ENCODE measurements around the gene IDUA. TPM values are rescaled to one million over a fixed set of nuclear protein-coding genes. Genes with fewer than 3 reads are reported as not detected.

Gene IDUA
- total and polyA plus RNA-seq, 10 of the 15 experiments (the other 5 are each of a cell fraction or from before 2014, with no cell fraction given): 0.05 to 7.6 (median 1.4) TPM; not detected in 1

DNA sequence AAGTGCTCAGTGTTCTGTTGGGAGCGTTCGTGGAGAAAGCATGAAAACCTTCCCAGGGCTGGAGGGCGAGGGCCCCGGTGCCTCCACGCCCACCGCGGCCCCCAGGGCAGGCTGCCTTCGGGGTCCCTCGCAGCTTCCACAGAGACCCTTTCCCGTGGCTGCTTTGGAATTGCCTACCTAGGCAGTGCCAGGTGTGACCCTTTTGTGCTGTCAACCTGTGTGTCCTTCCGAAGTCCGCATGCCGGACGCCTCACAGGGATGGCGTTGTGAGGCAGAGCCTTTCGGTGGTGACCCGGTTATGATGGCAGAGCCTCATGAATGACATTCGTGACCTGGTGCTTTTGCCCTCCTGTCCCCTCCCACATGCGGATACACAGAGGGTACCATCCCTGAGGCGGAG is 37.2 kb upstream of the IDUA start:
- intact Hi-C loops (cut with micrococcal nuclease; ENCODE audit: unreplicated experiment) (no loop called here), in situ Hi-C loops (cut with MboI) (no loop called here)
- WGBS (ENCODE audit: insufficient coverage, insufficient replicate concordance, low lambda C conversion rate, missing lambda C conversion rate): 87% methylated on average over 20 of the region's 20 CpGs
- ChIA-PET RAD21 (ENCODE audit: unreplicated experiment) (no interaction called here), CTCF (no interaction called here), POLR2A (interaction anchor here (1.5 kb wide), 1 partner anchor 14 kb away, joined by 3 read pairs; no protein-coding TSS in a partner anchor), SMC1A (ENCODE audit: uncharacterized antibody, unreplicated experiment) (no interaction called here)
- ATAC-seq: no peak
- H3K4me2 ChIP-seq (ENCODE audit: control insufficient read depth, insufficient read depth): no peak overlapping the region
- H3K9ac ChIP-seq (ENCODE audit: control insufficient read depth, insufficient read depth, low read length): no peak overlapping the region
- no peak overlapping the region for H2AFZ ChIP-seq (ENCODE audit: control insufficient read depth, low read depth, low read length)
- no peak overlapping the region for H3K4me3 ChIP-seq
- H3K36me3 ChIP-seq (ENCODE audit: control insufficient read depth in 2 of 2, insufficient read depth in 2 of 2, low read length in 1 of 2): no peaks in the 10 kb centered on the region
- no peak overlapping the region for H3K27ac ChIP-seq (ENCODE audit: control insufficient read depth, insufficient read depth)
- no peaks in the 10 kb centered on the region for H3K9me3 ChIP-seq (replicated peaks; ENCODE audit: control insufficient read depth, insufficient read depth, low read length)
- no peaks in the 10 kb centered on the region for H4K20me1 ChIP-seq (ENCODE audit: control insufficient read depth, insufficient read depth)
- no peak for DNase-seq (ENCODE audit: low read depth, low spot score)
- no TSS peak for BruUV-seq (replicated peaks)
- no peaks in the 10 kb centered on the region for H3K79me2 ChIP-seq (ENCODE audit: control insufficient read depth, insufficient read depth, low read length)
- FAIRE-seq: no peak
- H3K27me3 ChIP-seq (replicated peaks in 1 of 2; ENCODE audit: control insufficient read depth in 2 of 2, insufficient read depth in 2 of 2, low read length in 1 of 2): no peaks in the 10 kb centered on the region
- no peaks in the 10 kb centered on the region for H3K4me1 ChIP-seq (ENCODE audit: control insufficient read depth, insufficient read depth, low read length)
- TF ChIP-seq, protein P1, sequence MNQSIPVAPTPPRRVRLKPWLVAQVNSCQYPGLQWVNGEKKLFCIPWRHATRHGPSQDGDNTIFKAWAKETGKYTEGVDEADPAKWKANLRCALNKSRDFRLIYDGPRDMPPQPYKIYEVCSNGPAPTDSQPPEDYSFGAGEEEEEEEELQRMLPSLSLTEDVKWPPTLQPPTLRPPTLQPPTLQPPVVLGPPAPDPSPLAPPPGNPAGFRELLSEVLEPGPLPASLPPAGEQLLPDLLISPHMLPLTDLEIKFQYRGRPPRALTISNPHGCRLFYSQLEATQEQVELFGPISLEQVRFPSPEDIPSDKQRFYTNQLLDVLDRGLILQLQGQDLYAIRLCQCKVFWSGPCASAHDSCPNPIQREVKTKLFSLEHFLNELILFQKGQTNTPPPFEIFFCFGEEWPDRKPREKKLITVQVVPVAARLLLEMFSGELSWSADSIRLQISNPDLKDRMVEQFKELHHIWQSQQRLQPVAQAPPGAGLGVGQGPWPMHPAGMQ (IDR thresholded peaks at IDR 0.05; ENCODE audit: borderline replicate concordance): no peak
- TF ChIP-seq KAT2A (conservative IDR thresholded peaks at IDR 0.05; ENCODE audit: control insufficient read depth, low read depth, low read length) (no peak), RFX5 (IDR thresholded peaks at IDR 0.05; ENCODE audit: low read depth, low read length) (no peak), ETV6 (conservative IDR thresholded peaks at IDR 0.05 in 1 of 2, IDR thresholded peaks at IDR 0.05 in 1 of 2; ENCODE audit: borderline replicate concordance in 1 of 2, low read depth in 1 of 2) (no peak), EZH2 (IDR thresholded peaks at IDR 0.05; ENCODE audit: borderline replicate concordance, control insufficient read depth, low read depth, low read length) (no peak), ZNF24 (IDR thresholded peaks at IDR 0.05) (no peak), POU2F2 (IDR thresholded peaks at IDR 0.05; ENCODE audit: borderline replicate concordance, low read depth, low read length) (no peak), CREB1 (IDR thresholded peaks at IDR 0.05; ENCODE audit: low read depth) (no peak)
- TF ChIP-seq, protein P2, sequence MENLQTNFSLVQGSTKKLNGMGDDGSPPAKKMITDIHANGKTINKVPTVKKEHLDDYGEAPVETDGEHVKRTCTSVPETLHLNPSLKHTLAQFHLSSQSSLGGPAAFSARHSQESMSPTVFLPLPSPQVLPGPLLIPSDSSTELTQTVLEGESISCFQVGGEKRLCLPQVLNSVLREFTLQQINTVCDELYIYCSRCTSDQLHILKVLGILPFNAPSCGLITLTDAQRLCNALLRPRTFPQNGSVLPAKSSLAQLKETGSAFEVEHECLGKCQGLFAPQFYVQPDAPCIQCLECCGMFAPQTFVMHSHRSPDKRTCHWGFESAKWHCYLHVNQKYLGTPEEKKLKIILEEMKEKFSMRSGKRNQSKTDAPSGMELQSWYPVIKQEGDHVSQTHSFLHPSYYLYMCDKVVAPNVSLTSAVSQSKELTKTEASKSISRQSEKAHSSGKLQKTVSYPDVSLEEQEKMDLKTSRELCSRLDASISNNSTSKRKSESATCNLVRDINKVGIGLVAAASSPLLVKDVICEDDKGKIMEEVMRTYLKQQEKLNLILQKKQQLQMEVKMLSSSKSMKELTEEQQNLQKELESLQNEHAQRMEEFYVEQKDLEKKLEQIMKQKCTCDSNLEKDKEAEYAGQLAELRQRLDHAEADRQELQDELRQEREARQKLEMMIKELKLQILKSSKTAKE (IDR thresholded peaks at IDR 0.05; ENCODE audit: low read depth, poor library complexity, severe bottlenecking): no peak
- TF ChIP-seq, protein P3, sequence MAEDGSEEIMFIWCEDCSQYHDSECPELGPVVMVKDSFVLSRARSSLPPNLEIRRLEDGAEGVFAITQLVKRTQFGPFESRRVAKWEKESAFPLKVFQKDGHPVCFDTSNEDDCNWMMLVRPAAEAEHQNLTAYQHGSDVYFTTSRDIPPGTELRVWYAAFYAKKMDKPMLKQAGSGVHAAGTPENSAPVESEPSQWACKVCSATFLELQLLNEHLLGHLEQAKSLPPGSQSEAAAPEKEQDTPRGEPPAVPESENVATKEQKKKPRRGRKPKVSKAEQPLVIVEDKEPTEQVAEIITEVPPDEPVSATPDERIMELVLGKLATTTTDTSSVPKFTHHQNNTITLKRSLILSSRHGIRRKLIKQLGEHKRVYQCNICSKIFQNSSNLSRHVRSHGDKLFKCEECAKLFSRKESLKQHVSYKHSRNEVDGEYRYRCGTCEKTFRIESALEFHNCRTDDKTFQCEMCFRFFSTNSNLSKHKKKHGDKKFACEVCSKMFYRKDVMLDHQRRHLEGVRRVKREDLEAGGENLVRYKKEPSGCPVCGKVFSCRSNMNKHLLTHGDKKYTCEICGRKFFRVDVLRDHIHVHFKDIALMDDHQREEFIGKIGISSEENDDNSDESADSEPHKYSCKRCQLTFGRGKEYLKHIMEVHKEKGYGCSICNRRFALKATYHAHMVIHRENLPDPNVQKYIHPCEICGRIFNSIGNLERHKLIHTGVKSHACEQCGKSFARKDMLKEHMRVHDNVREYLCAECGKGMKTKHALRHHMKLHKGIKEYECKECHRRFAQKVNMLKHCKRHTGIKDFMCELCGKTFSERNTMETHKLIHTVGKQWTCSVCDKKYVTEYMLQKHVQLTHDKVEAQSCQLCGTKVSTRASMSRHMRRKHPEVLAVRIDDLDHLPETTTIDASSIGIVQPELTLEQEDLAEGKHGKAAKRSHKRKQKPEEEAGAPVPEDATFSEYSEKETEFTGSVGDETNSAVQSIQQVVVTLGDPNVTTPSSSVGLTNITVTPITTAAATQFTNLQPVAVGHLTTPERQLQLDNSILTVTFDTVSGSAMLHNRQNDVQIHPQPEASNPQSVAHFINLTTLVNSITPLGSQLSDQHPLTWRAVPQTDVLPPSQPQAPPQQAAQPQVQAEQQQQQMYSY (CRISPR knock-in tag; IDR thresholded peaks at IDR 0.05): no peak
- TF ChIP-seq, protein P4, sequence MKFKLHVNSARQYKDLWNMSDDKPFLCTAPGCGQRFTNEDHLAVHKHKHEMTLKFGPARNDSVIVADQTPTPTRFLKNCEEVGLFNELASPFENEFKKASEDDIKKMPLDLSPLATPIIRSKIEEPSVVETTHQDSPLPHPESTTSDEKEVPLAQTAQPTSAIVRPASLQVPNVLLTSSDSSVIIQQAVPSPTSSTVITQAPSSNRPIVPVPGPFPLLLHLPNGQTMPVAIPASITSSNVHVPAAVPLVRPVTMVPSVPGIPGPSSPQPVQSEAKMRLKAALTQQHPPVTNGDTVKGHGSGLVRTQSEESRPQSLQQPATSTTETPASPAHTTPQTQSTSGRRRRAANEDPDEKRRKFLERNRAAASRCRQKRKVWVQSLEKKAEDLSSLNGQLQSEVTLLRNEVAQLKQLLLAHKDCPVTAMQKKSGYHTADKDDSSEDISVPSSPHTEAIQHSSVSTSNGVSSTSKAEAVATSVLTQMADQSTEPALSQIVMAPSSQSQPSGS (IDR thresholded peaks at IDR 0.05; ENCODE audit: low read length): no peak
- TF ChIP-seq, protein P5, sequence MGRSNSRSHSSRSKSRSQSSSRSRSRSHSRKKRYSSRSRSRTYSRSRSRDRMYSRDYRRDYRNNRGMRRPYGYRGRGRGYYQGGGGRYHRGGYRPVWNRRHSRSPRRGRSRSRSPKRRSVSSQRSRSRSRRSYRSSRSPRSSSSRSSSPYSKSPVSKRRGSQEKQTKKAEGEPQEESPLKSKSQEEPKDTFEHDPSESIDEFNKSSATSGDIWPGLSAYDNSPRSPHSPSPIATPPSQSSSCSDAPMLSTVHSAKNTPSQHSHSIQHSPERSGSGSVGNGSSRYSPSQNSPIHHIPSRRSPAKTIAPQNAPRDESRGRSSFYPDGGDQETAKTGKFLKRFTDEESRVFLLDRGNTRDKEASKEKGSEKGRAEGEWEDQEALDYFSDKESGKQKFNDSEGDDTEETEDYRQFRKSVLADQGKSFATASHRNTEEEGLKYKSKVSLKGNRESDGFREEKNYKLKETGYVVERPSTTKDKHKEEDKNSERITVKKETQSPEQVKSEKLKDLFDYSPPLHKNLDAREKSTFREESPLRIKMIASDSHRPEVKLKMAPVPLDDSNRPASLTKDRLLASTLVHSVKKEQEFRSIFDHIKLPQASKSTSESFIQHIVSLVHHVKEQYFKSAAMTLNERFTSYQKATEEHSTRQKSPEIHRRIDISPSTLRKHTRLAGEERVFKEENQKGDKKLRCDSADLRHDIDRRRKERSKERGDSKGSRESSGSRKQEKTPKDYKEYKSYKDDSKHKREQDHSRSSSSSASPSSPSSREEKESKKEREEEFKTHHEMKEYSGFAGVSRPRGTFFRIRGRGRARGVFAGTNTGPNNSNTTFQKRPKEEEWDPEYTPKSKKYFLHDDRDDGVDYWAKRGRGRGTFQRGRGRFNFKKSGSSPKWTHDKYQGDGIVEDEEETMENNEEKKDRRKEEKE (IDR thresholded peaks at IDR 0.05): no peak

All from GM12878 (cell line).